Activated CD8-positive, alpha-beta memory T cell treated with anti-CD3 and anti-CD28 coated beads, Interleukin-2, amount 50 U/mL, for 24 hours (primary cell): ENCODE measurements around the gene PRKCQ.

Experiments used
- DNase-seq: peaks from one replicate; pipeline ENCODE4 v3.0.0-alpha.2; 2020; ENCODE audit errors: extremely low read depth

Gene PRKCQ

DNA sequence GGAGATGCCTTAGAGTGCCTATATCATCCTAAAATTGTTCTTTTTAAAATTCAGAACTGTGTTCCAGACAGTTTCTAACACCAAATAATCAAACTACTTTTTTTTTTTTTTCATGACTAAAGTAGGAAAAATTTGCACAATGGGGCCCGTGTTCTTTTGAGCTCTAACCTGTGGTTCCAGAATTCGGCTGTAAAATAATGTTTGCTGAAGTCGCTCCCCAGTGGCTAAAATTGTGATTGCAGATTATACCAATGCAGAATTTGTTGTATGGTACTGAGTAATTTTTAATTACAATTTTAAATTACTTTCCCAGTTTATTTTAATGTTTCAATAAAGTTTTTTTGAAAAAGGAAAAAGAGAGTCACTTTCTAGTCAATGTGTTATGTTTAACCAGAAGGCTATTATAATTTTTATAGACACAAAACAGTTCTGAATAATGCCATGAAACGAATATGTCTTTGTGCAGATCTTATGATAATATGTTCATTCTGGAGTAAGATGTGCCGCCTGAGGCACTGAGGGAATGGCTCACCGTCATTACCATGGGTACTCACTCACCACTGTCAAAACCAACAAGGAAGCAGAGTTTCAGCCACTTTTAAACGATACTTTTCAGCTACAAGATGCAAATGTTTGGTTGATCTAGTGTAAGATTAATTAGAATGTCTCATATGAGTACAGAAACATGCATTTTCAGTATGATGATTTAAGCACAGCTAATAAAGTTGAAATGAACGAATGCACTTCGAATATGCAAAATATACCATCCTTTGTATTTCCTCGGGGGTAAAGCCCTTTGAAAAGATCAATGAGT, 173.6 kb downstream of the PRKCQ start:
- no peak for DNase-seq

DNA sequence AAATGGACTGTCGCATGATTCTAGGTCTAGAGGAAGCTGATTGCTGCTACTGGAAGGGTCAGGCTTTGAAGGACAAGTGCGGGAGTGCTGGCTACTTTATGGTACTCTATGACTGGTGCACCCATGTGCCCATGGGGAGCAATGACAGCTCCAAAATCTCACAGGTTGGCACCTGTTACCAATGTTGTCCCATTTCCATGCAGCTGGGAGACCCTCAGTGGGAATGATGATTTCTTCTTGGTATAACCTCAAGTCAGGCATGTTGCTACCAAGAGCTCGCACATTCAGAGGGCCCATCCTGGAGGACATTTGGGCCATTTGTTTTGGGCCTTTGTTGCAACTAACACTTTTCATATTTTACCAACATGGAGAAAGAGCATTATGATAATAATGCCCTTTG, 174.4 kb downstream of the PRKCQ start:
- DNase-seq, result no peak

DNA sequence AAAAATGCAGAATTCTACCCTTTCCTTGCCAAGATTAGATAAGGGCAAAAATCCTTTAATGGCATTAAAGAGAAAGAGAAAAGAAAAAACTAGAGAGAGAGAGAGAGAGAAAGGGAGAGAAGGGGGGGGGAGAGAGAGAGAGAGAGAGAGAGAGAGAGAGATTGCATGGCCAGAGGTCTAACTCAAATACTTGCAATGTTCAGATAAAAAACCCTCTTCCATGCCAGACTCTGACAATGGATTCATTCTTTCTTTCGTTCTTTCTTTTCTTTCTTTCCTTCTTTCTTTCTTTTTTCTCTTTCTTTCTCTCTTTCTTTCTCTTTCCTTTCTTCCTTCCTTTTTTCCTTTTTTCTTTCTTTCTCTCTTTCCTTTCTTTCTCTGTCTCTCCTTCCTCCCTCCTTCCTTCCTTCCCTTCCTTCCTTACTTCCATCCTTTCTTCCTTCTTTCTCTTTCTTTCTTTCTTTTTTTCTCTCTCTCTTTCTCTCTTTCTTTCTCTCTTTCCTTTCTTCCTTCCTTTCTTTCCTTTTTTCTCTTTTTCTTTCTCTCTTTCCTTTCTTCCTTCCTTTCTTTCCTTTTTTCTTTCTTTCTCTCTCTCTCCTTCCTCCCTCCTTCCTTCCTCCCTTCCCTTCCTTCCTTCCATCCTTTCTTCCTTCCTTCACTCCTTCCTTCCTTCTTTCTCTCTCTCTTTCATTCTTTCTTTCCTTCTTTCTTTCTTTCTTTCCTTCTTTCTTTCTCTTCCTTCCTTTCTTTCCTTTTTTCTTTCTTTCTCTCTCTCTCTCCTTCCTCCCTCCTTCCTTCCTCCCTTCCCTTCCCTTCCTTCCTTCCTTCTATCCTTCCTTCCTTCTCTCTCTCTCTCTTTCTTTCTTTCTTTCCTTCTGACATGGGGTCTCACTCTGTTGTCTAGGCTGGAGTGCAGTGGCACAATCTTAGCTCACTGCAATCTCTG, 175.7 kb downstream of the PRKCQ start:
- no peak for DNase-seq

DNA sequence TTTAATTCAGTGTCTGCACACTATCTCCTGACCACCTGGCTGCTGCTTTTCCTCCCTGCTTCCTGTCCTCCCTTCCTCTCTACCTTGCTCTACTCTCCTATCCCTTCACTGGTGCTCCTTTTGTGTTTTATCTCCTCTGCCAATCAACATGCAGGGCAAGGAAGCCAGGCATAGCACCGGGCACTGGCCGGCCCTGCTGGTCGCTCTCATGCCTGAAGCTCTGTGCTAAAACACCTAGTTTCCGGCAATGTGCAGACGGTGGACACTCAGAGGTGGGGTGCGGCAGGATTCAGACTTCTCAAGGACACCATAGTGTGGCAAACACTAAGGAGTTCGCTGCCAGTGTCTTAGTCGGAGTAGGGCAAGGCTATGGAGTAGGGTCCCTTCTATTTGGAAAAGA, 177.1 kb downstream of the PRKCQ start:
- DNase-seq, result no peak

DNA sequence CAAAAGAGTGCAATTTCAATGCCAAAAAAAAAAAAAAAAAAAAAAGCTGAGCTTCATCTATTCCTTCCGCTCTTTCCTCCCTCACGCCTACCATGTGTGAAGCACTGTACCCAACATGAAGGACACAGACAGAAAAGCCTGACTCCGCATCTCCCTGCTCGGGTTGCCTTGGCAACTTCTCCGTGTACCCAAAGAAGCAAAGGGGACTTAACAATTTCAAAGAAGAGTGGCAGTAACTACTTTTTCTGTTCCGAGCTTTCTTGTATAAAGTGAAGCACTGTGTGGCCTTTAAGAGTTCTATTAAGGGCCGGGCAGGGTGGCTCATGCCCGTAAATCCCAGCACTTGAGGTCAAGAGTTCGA, 177.7 kb downstream of the PRKCQ start:
- no peak for DNase-seq

DNA sequence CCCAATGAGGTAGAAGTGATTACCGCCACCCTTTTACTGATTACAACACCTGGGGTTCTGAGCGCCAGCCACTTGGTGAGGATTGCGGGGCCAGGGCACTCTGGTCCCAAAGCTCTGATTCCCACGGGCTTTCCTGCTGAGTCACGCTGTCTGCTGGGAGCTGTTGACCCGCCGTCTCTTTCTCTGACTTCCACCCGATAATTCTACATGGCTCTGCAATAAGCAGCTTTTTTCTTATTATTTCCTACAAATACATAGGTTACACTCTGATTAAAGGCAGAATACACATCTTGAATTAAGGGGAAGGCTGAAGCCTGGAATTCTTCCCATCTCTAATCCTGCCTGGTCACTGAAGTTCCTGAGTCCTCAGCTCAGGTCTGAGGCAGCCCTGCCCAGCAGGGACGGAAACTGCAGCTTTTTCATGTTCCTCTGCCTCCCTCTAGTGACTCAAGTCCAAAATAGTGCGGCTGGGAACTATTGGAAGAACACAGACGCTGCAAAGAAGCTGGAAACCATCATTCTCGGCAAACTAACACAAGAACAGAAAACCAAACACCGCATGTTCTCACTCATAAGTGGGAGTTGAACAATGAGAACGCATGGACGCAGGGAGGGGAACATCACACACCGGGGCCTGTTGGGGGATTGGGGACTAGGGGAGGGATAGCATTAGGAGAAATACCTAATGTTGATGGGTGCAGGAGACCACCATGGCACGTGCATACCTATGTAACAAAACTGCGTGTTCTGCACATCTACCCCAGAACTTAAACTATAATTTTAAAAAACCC, 178.3 kb downstream of the PRKCQ start:
- DNase-seq, result no peak

DNA sequence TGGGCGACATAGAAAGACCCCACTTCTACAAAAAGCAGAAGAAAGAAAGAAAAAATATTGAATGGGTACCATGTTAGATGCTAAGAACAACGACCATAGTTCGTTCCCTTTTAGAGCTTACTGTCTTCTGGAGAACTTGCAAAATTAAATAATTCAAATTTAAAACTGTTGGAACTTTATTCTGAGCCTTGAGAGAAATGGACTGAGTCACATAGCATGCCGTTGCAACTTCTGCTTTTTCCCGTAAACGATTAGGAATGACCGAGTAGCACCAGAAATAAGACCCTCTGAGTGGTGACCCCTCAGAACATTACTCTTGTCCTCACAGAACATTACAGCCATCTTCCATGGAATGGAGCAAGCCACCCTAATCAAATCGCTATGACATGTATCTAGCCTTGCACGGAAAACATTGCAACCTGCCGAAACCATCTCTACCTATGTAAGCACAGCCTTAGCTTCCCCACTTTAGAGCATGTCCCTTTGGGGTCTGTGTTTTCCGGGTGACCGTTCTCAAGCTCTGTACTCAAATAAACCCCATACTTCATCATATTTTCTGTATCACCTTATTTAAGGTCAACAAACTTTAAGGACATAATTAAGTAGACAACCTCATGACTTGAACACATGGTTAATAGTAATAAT, 179.1 kb downstream of the PRKCQ start:
- DNase-seq, result no peak

DNA sequence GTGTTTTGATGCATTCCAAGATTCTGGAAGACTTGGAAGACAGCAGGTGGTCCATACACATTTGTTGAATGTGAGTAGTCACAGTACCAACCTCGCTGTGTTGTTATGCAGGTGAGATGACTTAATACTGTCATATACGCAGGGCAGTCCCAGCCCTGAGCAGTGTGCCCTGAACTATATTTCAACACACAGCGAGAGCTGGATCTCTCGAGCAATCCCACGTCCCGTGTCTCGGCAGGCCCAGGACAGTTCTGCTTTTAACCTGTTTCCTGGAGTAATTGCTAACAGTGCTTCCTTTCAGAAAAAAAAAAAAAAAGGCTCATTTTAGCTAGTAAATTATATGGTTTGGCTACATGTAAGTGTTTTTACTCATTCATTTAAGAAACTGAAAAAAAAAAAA, 179.7 kb downstream of the PRKCQ start:
- DNase-seq, result no peak

DNA sequence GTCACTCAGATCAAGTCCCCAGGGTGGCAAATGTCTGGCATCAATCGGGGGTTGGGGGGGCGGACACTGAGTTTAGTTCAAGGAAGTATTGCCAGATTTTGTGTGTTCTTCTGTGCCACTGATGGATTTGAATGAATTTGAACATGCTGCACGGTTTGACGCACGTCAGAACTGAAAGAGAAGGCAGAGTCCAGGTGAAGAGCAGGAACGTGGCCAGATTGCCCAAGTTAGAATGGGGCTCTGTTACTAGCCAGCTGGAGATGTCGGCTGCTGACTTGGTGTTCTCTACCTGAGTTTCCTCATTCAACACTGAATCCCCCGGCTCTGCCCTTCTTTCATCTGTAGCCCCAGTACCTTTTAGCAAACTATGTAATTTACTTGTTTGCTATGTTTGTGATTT, 180.2 kb downstream of the PRKCQ start:
- no peak for DNase-seq

- no peak for DNase-seq
These were observed 180.8 kb downstream of the PRKCQ start for GRCh38 chr10:6399231-6399741.

- no peak for DNase-seq
These were observed 181.7 kb downstream of the PRKCQ start for GRCh38 chr10:6398399-6398798.

DNA sequence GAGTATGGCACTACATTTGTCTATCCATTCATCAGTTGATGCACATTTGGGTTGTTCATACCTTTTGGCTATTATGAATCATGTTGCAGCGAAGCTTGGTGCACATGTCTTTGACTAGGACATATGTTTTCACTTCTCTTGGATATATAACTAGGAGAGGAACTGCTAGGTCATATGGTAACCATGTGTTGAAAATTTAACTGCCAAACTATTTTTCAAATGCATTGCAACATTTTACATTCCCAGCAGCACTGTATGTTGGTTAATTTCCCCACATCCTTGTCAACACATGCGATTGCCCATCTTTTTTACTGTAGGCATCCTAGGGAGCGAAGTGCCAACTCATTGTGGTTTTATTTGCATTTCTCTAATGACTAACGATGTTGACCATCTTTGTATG, 183.4 kb downstream of the PRKCQ start:
- no peak for DNase-seq

GRCh38 chr10:6396226-6396625, 183.8 kb downstream of the PRKCQ start:
- no peak for DNase-seq

DNA sequence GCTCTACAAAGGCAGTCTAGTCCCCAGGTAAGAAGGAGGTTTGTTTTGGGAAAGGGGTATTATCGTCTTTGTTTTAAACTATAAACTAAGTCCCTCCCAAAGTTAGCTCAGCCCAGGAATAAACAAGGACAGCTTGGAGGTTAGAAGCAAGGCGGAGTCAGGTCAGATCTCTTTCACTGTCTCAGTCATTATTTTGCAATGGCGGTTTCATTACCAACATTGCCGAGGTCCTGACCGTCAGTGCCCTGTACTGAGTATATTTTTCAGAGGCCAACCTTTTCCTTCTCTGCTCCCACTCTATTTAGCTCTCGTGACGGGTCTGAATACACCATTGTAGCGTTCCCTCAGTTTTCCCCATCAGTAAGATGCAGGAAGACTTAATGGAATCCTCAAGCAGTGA, 184.5 kb downstream of the PRKCQ start:
- DNase-seq, result no peak

GRCh38 chr10:6394084-6394483, 186.0 kb downstream of the PRKCQ start:
- no peak for DNase-seq

DNA sequence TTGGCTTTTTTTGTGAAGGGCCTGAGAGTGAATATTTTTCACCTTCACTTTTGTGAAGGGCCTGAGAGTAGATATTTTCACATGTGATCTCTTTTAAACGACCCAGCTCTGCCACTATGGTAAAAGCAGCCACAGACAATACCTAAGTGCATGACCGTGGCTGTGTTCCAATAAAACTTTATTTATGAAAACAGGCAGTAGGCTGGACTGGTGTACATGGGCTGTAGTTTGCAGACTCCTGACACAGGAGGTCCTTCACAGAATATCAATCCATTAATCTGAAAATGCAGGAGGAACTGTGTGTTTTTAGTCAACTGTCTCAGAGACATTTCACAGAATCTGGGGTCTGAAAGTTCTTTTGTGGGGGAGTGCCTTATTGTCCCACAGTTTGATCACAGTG, 186.9 kb downstream of the PRKCQ start:
- DNase-seq, result no peak

GRCh38 chr10:6390213-6390845, 189.7 kb downstream of the PRKCQ start:
- no peak for DNase-seq

- DNase-seq, result no peak
These were observed 191.7 kb downstream of the PRKCQ start for GRCh38 chr10:6388261-6388893.

GRCh38 chr10:6386960-6387359, 193.1 kb downstream of the PRKCQ start:
- DNase-seq, result no peak

- DNase-seq, result no peak
These were observed 193.7 kb downstream of the PRKCQ start for GRCh38 chr10:6386346-6386745.

DNA sequence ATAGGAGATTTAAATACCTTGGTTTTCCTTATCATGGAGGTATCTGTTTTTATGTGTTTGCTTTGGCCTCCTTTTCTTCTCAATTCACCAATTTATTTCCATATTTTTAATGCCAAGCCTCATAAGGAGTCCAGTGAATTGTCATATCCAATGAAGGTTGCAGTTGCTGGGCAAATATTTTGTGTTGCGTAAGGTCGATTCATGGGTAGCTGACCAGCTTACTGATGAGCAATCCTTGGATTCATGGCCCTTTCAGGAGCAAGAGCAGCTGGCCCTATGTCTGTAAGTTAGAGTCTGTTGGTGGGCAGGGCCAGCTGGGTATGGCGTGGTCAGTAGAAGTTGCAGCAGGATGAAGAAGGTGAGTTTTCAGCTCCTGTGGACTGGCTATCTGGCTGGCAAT, 194.4 kb downstream of the PRKCQ start:
- no peak for DNase-seq
